Measurements from ENCODE around the gene EIF1AD.
"Not testable (repeated sequence)": the region's sequence is repeated elsewhere in the genome, so short reads cannot be mapped to it uniquely, and the experiment has no call there.

EIF1AD gene

GRCh38 chr11:66020618-66021357, 18.8 kb upstream of the EIF1AD start:
- DNase-seq, result peak; percentile 73

GRCh38 chr11:66020212-66020611, 18.3 kb upstream of the EIF1AD start:
- no peak for DNase-seq

GRCh38 chr11:66017321-66017720, 15.4 kb upstream of the EIF1AD start:
- DNase-seq, result no peak

GRCh38 chr11:66016793-66017177, 14.8 kb upstream of the EIF1AD start:
- DNase-seq, result no peak

GRCh38 chr11:66015936-66016792, 14.2 kb upstream of the EIF1AD start:
- peak; percentile 23 for DNase-seq

- peak; percentile 81 for DNase-seq
Observed at GRCh38 chr11:66015454-66015881, 13.5 kb upstream of the EIF1AD start.

- no peak for DNase-seq
Observed at GRCh38 chr11:66014804-66015453, 13.0 kb upstream of the EIF1AD start.

GRCh38 chr11:66013762-66014100, 11.8 kb upstream of the EIF1AD start:
- no peak for DNase-seq

- no peak for DNase-seq
Observed at GRCh38 chr11:66012946-66013761, 11.2 kb upstream of the EIF1AD start.

- no peak for DNase-seq
Observed at GRCh38 chr11:66012371-66012945, 10.5 kb upstream of the EIF1AD start.

GRCh38 chr11:66011785-66012303, 9.9 kb upstream of the EIF1AD start, which contains the start of gene CST6:
Gene CST6 (plus strand): TSS chr11:66012008. CDS start chr11:66012045, 37 bp downstream.
- no peak for DNase-seq

- peak; percentile 63 for DNase-seq
Observed at GRCh38 chr11:66011239-66011784, 9.4 kb upstream of the EIF1AD start.

- DNase-seq, result not testable (repeated sequence)
Observed at GRCh38 chr11:66010036-66010435, 8.1 kb upstream of the EIF1AD start.

GRCh38 chr11:66008468-66009101, 6.6 kb upstream of the EIF1AD start:
- DNase-seq, result no peak

- no peak for DNase-seq
Observed at GRCh38 chr11:66008095-66008467, 6.1 kb upstream of the EIF1AD start.

GRCh38 chr11:66007201-66007634, 5.3 kb upstream of the EIF1AD start:
- no peak for DNase-seq

- no peak for DNase-seq
Observed at GRCh38 chr11:66006891-66007176, 4.9 kb upstream of the EIF1AD start.

GRCh38 chr11:66006134-66006890, 4.4 kb upstream of the EIF1AD start:
- no peak for DNase-seq

- DNase-seq, result no peak
Observed at GRCh38 chr11:66004186-66004585, 2.2 kb upstream of the EIF1AD start.

- no peak for DNase-seq
Observed at GRCh38 chr11:66003291-66003690, 1.3 kb upstream of the EIF1AD start.
